OCI-LY7 (cell line): Measurements from ENCODE around the gene CACTIN. TPM values are rescaled to one million over a fixed set of nuclear protein-coding genes. Genes with fewer than 3 reads are reported as not detected.

ENCODE experiments used
- BruUV-seq: library from RNA; stranded (reverse); fragments of 400-500 nt; replicated peaks from 2 replicates; lab custom pipeline; 2021; lab: Mats Ljungman, UMichigan
- CTCF ChIA-PET: fragments of 300-600 bp; sonication (Branson Sonifier 250); formaldehyde crosslinking; loops from one replicate; lab custom pipeline; 2022; ENCODE audit warnings: antibody characterized with exemption; ENCODE audit not compliant: unreplicated experiment; lab: Charles Lee
- POLR2A ChIA-PET: fragments of 300-600 bp; sonication (Branson Sonifier 250); formaldehyde crosslinking; loops from one replicate; lab custom pipeline; 2022; ENCODE audit warnings: antibody characterized with exemption; lab: Charles Lee
- DNase-seq: peaks from one replicate; pipeline ENCODE4 v3.0.0-alpha.2; 2015; ENCODE audit warnings: low spot score
- H2AFZ ChIP-seq: fragments of 200-600 bp; sonication (generic), shearing (Covaris generic); 2 replicates; pipeline ENCODE4 v1.6.1; 2014; ENCODE audit warnings: mild to moderate bottlenecking, antibody characterized with exemption, low read length, moderate library complexity
- H3K27ac ChIP-seq: fragments of 200-600 bp; sonication (generic); 2 replicates; pipeline ENCODE4 v1.5.1; 2014; ENCODE audit warnings: mixed run types, low read depth, mild to moderate bottlenecking, moderate library complexity, low read length, inconsistent platforms; ENCODE audit not compliant: poor library complexity, severe bottlenecking
- H3K36me3 ChIP-seq: fragments of 200-600 bp; sonication (generic); 2 replicates; pipeline ENCODE4 v1.6.1; 2014; ENCODE audit warnings: mild to moderate bottlenecking, antibody characterized with exemption, low read length, moderate library complexity, mixed read lengths; ENCODE audit not compliant: insufficient read depth
- H3K4me1 ChIP-seq: fragments of 200-600 bp; sonication (generic); 2 replicates; pipeline ENCODE4 v1.5.1; 2014; ENCODE audit warnings: mild to moderate bottlenecking, low read length; ENCODE audit not compliant: insufficient read depth, poor library complexity, severe bottlenecking
- H3K4me2 ChIP-seq: fragments of 200-600 bp; sonication (generic); 2 replicates; pipeline ENCODE4 v1.6.1; 2014; ENCODE audit warnings: mild to moderate bottlenecking, low read length
- H3K4me3 ChIP-seq: fragments of 200-600 bp; sonication (generic); 2 replicates; pipeline ENCODE4 v1.5.1; 2014; ENCODE audit warnings: mild to moderate bottlenecking, low read depth, low read length; ENCODE audit not compliant: poor library complexity, severe bottlenecking
- H3K79me2 ChIP-seq: fragments of 200-600 bp; sonication (generic); 2 replicates; pipeline ENCODE4 v1.6.1; 2016; ENCODE audit warnings: low read depth, mild to moderate bottlenecking, low read length, moderate library complexity, mixed read lengths; ENCODE audit not compliant: insufficient read depth
- H3K9me2 ChIP-seq: fragments of 200-600 bp; sonication (generic); 2 replicates; pipeline ENCODE4 v1.6.1; 2016; ENCODE audit warnings: mild to moderate bottlenecking, low read length, mixed read lengths; ENCODE audit not compliant: insufficient read depth
- H3K9me3 ChIP-seq: fragments of 200-600 bp; sonication (generic); 2 replicates; pipeline ENCODE4 v1.6.1; 2014; ENCODE audit warnings: mild to moderate bottlenecking, mixed run types, low read length, mixed read lengths
- H4K20me1 ChIP-seq: fragments of 200-600 bp; sonication (generic); 2 replicates; pipeline ENCODE4 v1.6.1; 2014; ENCODE audit warnings: mild to moderate bottlenecking, antibody characterized with exemption, low read length, moderate library complexity, mixed read lengths; ENCODE audit not compliant: insufficient read depth
- CTCF ChIP-seq: fragments of 200-600 bp; sonication (generic); conservative IDR thresholded peaks from 2 replicates; pipeline ENCODE4 v1.5.1; 2014; ENCODE audit warnings: mild to moderate bottlenecking, antibody characterized with exemption, low read length, moderate library complexity, mixed read lengths
- EZH2phosphoT487 ChIP-seq: fragments of 200-600 bp; sonication (generic); IDR thresholded peaks from 2 replicates; pipeline ENCODE4 v1.6.1; 2018; ENCODE audit warnings: low read depth, borderline replicate concordance, mild to moderate bottlenecking, mixed run types, antibody characterized with exemption, low read length, moderate library complexity, mixed read lengths
- intact Hi-C: fragments of 100-400 bp; cut with micrococcal nuclease; formaldehyde crosslinking; loops from one replicate; pipeline ENCODE4 v1.10.0; 2022; ENCODE audit not compliant: unreplicated experiment
- total RNA-seq, 2 experiments: library from RNA; depleted of rRNA in 1 of 2; stranded (reverse); fragments of >200 nt in 1 of 2; shearing (Covaris generic) in 1 of 2; gene quantifications; 2 replicates each; pipeline ENCODE4 v1.2.3, GENCODE V29; 2014 to 2022

CACTIN gene
- total RNA-seq, 2 experiments from 2014 or later: 34.2 to 35.9 TPM

GRCh38 chr19:3636962-3637361 is 10.4 kb upstream of the CACTIN start:
- BruUV-seq: no TSS peak
- Histone ChIP-seq H3K9me2 (no peaks in the 10 kb centered on the region), H3K27ac (no peak overlapping the region), H3K4me2 (no peak overlapping the region), H2AFZ (no peak overlapping the region), H3K4me3 (no peak overlapping the region), H3K9me3 (no peaks in the 10 kb centered on the region), H4K20me1 (no peaks in the 10 kb centered on the region), H3K4me1 (no peaks in the 10 kb centered on the region), H3K36me3 (no peaks in the 10 kb centered on the region), H3K79me2 (no peaks in the 10 kb centered on the region)
- no peak for DNase-seq
- POLR2A ChIA-PET: no interaction called here
- intact Hi-C loops: no loop called here
- CTCF ChIA-PET: interaction anchor here (1.2 kb wide), 1 partner anchor 10 kb away, joined by 4 read pairs; no protein-coding TSS in a partner anchor
- TF ChIP-seq EZH2phosphoT487 (no peak), CTCF (no peak)

GRCh38 chr19:3636506-3636905 is 9.9 kb upstream of the CACTIN start:
- Histone ChIP-seq H3K27ac (no peak overlapping the region), H3K4me1 (no peaks in the 10 kb centered on the region), H3K9me3 (no peaks in the 10 kb centered on the region), H3K9me2 (no peaks in the 10 kb centered on the region), H2AFZ (no peak overlapping the region), H3K79me2 (no peaks in the 10 kb centered on the region), H3K36me3 (no peaks in the 10 kb centered on the region), H3K4me3 (no peak overlapping the region), H4K20me1 (no peaks in the 10 kb centered on the region), H3K4me2 (no peak overlapping the region)
- DNase-seq: no peak
- POLR2A ChIA-PET: no interaction called here
- no TSS peak for BruUV-seq
- CTCF ChIA-PET: interaction anchor here (1.2 kb wide), 1 partner anchor 9 kb away, joined by 4 read pairs; no protein-coding TSS in a partner anchor
- TF ChIP-seq EZH2phosphoT487 (no peak), CTCF (no peak)
- intact Hi-C loops: no loop called here

- no peak overlapping the region for H3K4me3 ChIP-seq
- H3K79me2 ChIP-seq: no peaks in the 10 kb centered on the region
- H2AFZ ChIP-seq: no peak overlapping the region
- no peaks in the 10 kb centered on the region for H3K9me3 ChIP-seq
- POLR2A ChIA-PET: no interaction called here
- CTCF ChIA-PET: no interaction called here
- H3K9me2 ChIP-seq: no peaks in the 10 kb centered on the region
- no TSS peak for BruUV-seq
- H3K4me2 ChIP-seq: no peak overlapping the region
- no peaks in the 10 kb centered on the region for H3K4me1 ChIP-seq
- no peak for DNase-seq
- intact Hi-C loops: no loop called here
- no peaks in the 10 kb centered on the region for H3K36me3 ChIP-seq
- TF ChIP-seq EZH2phosphoT487 (no peak), CTCF (no peak)
- H4K20me1 ChIP-seq: no peaks in the 10 kb centered on the region
- H3K27ac ChIP-seq: no peak overlapping the region
Observed at GRCh38 chr19:3634496-3635045, 8.0 kb upstream of the CACTIN start.
